Keratinocyte (primary cell): Measurements from ENCODE around the gene SAMD4A. TPM values are rescaled to one million over a fixed set of nuclear protein-coding genes. Genes with fewer than 3 reads are reported as not detected.

Source experiments
- DNase-seq: peaks from one replicate; pipeline ENCODE4 v3.0.0-alpha.2; 2011; ENCODE audit warnings: low read depth, missing footprints, low spot score
- FAIRE-seq: peaks from 2 replicates; lab custom pipeline; 2011; peaks lifted over from hg19 to GRCh38; lab: Jason Lieb, UNC
- H2AFZ ChIP-seq: 2 replicates; pipeline ENCODE4 v1.6.0; 2012; ENCODE audit warnings: low read length, control low read depth, inconsistent platforms; ENCODE audit not compliant: control insufficient read depth
- H3K27ac ChIP-seq: 2 replicates; pipeline ENCODE4 v1.5.1; 2011; ENCODE audit warnings: low read length; ENCODE audit not compliant: control insufficient read depth, insufficient read depth
- H3K27me3 ChIP-seq: 3 replicates; pipeline ENCODE4 v1.6.0; 2011; ENCODE audit warnings: low read length; ENCODE audit not compliant: control insufficient read depth, insufficient read depth; ENCODE audit errors: extremely low read depth
- H3K36me3 ChIP-seq, 2 experiments: 2 replicates in 1 of 2; 3 replicates in 1 of 2; pipeline ENCODE4 v1.5.1; 2011; ENCODE audit warnings: low read length in 2 of 2, mild to moderate bottlenecking in 1 of 2; ENCODE audit not compliant: control insufficient read depth in 2 of 2, insufficient read depth in 2 of 2; ENCODE audit errors: extremely low read depth in 1 of 2
- H3K4me1 ChIP-seq: 3 replicates; pipeline ENCODE4 v1.5.1; 2011; ENCODE audit warnings: low read length; ENCODE audit not compliant: control insufficient read depth, insufficient read depth; ENCODE audit errors: extremely low read depth
- H3K4me2 ChIP-seq: 3 replicates; pipeline ENCODE4 v1.6.0; 2011; ENCODE audit warnings: low read depth, low read length; ENCODE audit not compliant: control insufficient read depth, insufficient read depth; ENCODE audit errors: extremely low read depth
- H3K4me3 ChIP-seq, 3 experiments: fragments of 200-600 bp in 1 of 3; sonication (generic) in 1 of 3; 2 replicates in 2 of 3; 3 replicates in 1 of 3; pipeline ENCODE4 v1.5.1; 2011 to 2016; ENCODE audit warnings: low read length in 3 of 3, mild to moderate bottlenecking in 3 of 3, control low read depth in 2 of 3, inconsistent platforms in 1 of 3, low read depth in 1 of 3, mixed read lengths in 1 of 3, mixed run types in 1 of 3, moderate library complexity in 1 of 3; ENCODE audit not compliant: control insufficient read depth in 2 of 3, insufficient read depth in 2 of 3; ENCODE audit errors: extremely low read depth in 1 of 3
- H3K79me2 ChIP-seq: 2 replicates; pipeline ENCODE4 v1.6.0; 2012; ENCODE audit warnings: low read length; ENCODE audit not compliant: control insufficient read depth, insufficient read depth
- H3K9ac ChIP-seq: 3 replicates; pipeline ENCODE4 v1.6.0; 2011; ENCODE audit warnings: low read length; ENCODE audit not compliant: control insufficient read depth, insufficient read depth; ENCODE audit errors: extremely low read depth
- H3K9me1 ChIP-seq: 3 replicates; pipeline ENCODE4 v1.6.0; 2011; ENCODE audit warnings: low read length; ENCODE audit not compliant: control insufficient read depth, insufficient read depth; ENCODE audit errors: extremely low read depth
- H3K9me3 ChIP-seq: 2 replicates; pipeline ENCODE4 v1.5.1; 2012; ENCODE audit warnings: low read depth, low read length; ENCODE audit not compliant: control insufficient read depth
- H4K20me1 ChIP-seq: 3 replicates; pipeline ENCODE4 v1.6.0; 2011; ENCODE audit warnings: low read length; ENCODE audit not compliant: control insufficient read depth, insufficient read depth; ENCODE audit errors: extremely low read depth
- CTCF ChIP-seq, 3 experiments: IDR thresholded peaks in 1 of 3; conservative IDR thresholded peaks in 1 of 3; optimal IDR thresholded peaks in 1 of 3; 2 replicates in 2 of 3; 3 replicates in 1 of 3; pipeline versions ENCODE3 to v1.5.1; 2011; ENCODE audit warnings: low read length in 3 of 3, mild to moderate bottlenecking in 3 of 3, moderate library complexity in 2 of 3, control low read depth in 1 of 3, inconsistent platforms in 1 of 3; ENCODE audit not compliant: insufficient read depth in 2 of 3; ENCODE audit errors: extremely low read depth in 1 of 3
- EZH2 ChIP-seq: IDR thresholded peaks from one replicate; pipeline ENCODE4 v1.6.1; 2012; ENCODE audit warnings: inconsistent platforms, mild to moderate bottlenecking, low read length, moderate library complexity
- dilution Hi-C: fragments of 300-500 bp; cut with MboI; formaldehyde crosslinking; loops from one replicate; pipeline ENCODE4 v1.7.0; 2020; ENCODE audit warnings: low sequenced_read_pairs; ENCODE audit not compliant: extremely low pct_ligation_motif_present
- polyA plus RNA-seq, 5 experiments: library from polyadenylated mRNA; depleted of rRNA in 3 of 5; stranded (reverse) in 3 of 5; stranded (forward) in 1 of 5; unstranded in 1 of 5; fragments of >200 nt; gene quantifications; 1 replicate in 1 of 5; 2 replicates in 3 of 5; 3 replicates in 1 of 5; pipeline versions ENCODE4 v1.2.1 to v1.2.3, GENCODE V29; 2011 to 2012; ENCODE audit warnings: missing spikeins in 2 of 5, low read depth in 1 of 5, low replicate concordance in 1 of 5

The SAMD4A gene
- polyA plus RNA-seq, 1 donor (not counting 4 experiments of a cell fraction or from before 2014, with no cell fraction given) = 16.2 TPM

- Histone ChIP-seq H3K79me2 (peaks cover 52% of the 10 kb centered on the region), H3K9me1 (peaks cover 3% of the 10 kb centered on the region), H3K4me2 (peak overlapping the region; percentile 55), H3K27ac (no peak overlapping the region), H3K9me3 (no peaks in the 10 kb centered on the region), H3K27me3 (no peaks in the 10 kb centered on the region), H3K4me1 (peaks cover 28% of the 10 kb centered on the region), H3K9ac (no peak overlapping the region), H4K20me1 (peaks cover 6% of the 10 kb centered on the region), H3K36me3 (peaks cover 0 to 3% of the 10 kb centered on the region in 2 experiments), H3K4me3 (no peak overlapping the region), H2AFZ (no peak overlapping the region)
- FAIRE-seq (no peak), DNase-seq (no peak)
- TF ChIP-seq CTCF (optimal IDR thresholded peaks at IDR 0.05 in 1 of 3, IDR thresholded peaks at IDR 0.05 in 1 of 3, conservative IDR thresholded peaks at IDR 0.05 in 1 of 3; ENCODE audit: extremely low read depth in 1 of 3, insufficient read depth in 2 of 3, low read length in 3 of 3) (no peak), EZH2 (no peak)
- dilution Hi-C loops = no loop called here
Observed at GRCh38 chr14:54599966-54600716, 33.2 kb downstream of the SAMD4A start.

GRCh38 chr14:54600717-54601109 is 33.8 kb downstream of the SAMD4A start:
- no peak overlapping the region for H3K4me2 ChIP-seq
- no peak for DNase-seq

More at GRCh38 chr14:54600717-54601109, 33.8 kb downstream of the SAMD4A start:
- Histone ChIP-seq H3K27ac (no peak overlapping the region), H3K9me3 (no peaks in the 10 kb centered on the region), H2AFZ (no peak overlapping the region), H3K9me1 (peaks cover 3% of the 10 kb centered on the region), H3K79me2 (peaks cover 52% of the 10 kb centered on the region), H3K36me3 (peaks cover 0 to 3% of the 10 kb centered on the region in 2 experiments), H3K27me3 (no peaks in the 10 kb centered on the region), H4K20me1 (peaks cover 6% of the 10 kb centered on the region), H3K4me1 (peaks cover 28% of the 10 kb centered on the region), H3K4me3 (no peak overlapping the region), H3K9ac (no peak overlapping the region)
- FAIRE-seq = no peak
- dilution Hi-C loops = no loop called here
- TF ChIP-seq CTCF (optimal IDR thresholded peaks at IDR 0.05 in 1 of 3, IDR thresholded peaks at IDR 0.05 in 1 of 3, conservative IDR thresholded peaks at IDR 0.05 in 1 of 3; ENCODE audit: extremely low read depth in 1 of 3, insufficient read depth in 2 of 3, low read length in 3 of 3) (no peak), EZH2 (no peak)
